ENCODE data around the gene CALN1.

- TF ChIP-seq CTCF (IDR thresholded peaks at IDR 0.05) (no peak), POLR2A (IDR thresholded peaks at IDR 0.05) (no peak), POLR2AphosphoS5 (IDR thresholded peaks at IDR 0.05) (no peak)
These were observed 474.2 kb downstream of the CALN1 start for GRCh38 chr7:71937840-71938371.

All from prostate gland (tissue), 2 donors.